Mesendoderm (in vitro differentiated cells): Measurements from ENCODE around the gene NT5DC4.

ENCODE experiments used
- DNase-seq: peaks from one replicate; pipeline ENCODE4 v3.0.0; 2013
- H2AK5ac ChIP-seq: 2 replicates; pipeline ENCODE4 v1.6.1; 2013; ENCODE audit warnings: low read length, inconsistent platforms
- H2BK120ac ChIP-seq: 2 replicates; pipeline ENCODE4 v1.6.1; 2013; ENCODE audit warnings: low read depth, mild to moderate bottlenecking, low read length, moderate library complexity, mixed read lengths
- H2BK15ac ChIP-seq: replicated peaks from 2 replicates; pipeline ENCODE4 v1.6.1; 2013; ENCODE audit warnings: low read depth, mild to moderate bottlenecking, moderate library complexity
- H2BK5ac ChIP-seq: 2 replicates; pipeline ENCODE4 v1.6.1; 2013; ENCODE audit warnings: low read length, inconsistent platforms
- H3K18ac ChIP-seq: 2 replicates; pipeline ENCODE4 v1.6.1; 2013; ENCODE audit warnings: mild to moderate bottlenecking, low read length, mixed read lengths
- H3K23ac ChIP-seq: one replicate; pipeline ENCODE4 v1.6.1; 2013; ENCODE audit warnings: low read length
- H3K27ac ChIP-seq: 2 replicates; pipeline ENCODE4 v1.5.1; 2013; ENCODE audit warnings: low read depth, mild to moderate bottlenecking, inconsistent platforms, low read length, moderate library complexity
- H3K27me3 ChIP-seq: 2 replicates; pipeline ENCODE4 v1.6.1; 2013; ENCODE audit warnings: low read length, control low read depth, mild to moderate bottlenecking, inconsistent platforms; ENCODE audit not compliant: insufficient read depth, poor library complexity
- H3K36me3 ChIP-seq: 2 replicates; pipeline ENCODE4 v1.6.1; 2013; ENCODE audit warnings: low read length, inconsistent platforms; ENCODE audit not compliant: control insufficient read depth, insufficient read depth
- H3K4ac ChIP-seq: one replicate; pipeline ENCODE4 v1.6.1; 2013; ENCODE audit warnings: low read depth, mild to moderate bottlenecking, low read length, moderate library complexity
- H3K4me1 ChIP-seq: 2 replicates; pipeline ENCODE4 v1.6.1; 2013; ENCODE audit warnings: low read depth, low read length, inconsistent platforms; ENCODE audit not compliant: control insufficient read depth
- H3K4me2 ChIP-seq: 2 replicates; pipeline ENCODE4 v1.6.1; 2013; ENCODE audit warnings: low read length
- H3K4me3 ChIP-seq: 2 replicates; pipeline ENCODE4 v1.5.1; 2013; ENCODE audit warnings: mild to moderate bottlenecking, low read length
- H3K56ac ChIP-seq: one replicate; pipeline ENCODE4 v1.6.1; 2013; ENCODE audit warnings: low read length
- H3K79me1 ChIP-seq: 2 replicates; pipeline ENCODE4 v1.6.1; 2013; ENCODE audit warnings: low read length, inconsistent platforms
- H3K79me2 ChIP-seq: 2 replicates; pipeline ENCODE4 v1.6.1; 2013; ENCODE audit warnings: mild to moderate bottlenecking, low read length; ENCODE audit not compliant: control insufficient read depth, insufficient read depth
- H3K9ac ChIP-seq: 2 replicates; pipeline ENCODE4 v1.6.1; 2013; ENCODE audit warnings: low read length, inconsistent platforms
- H4K5ac ChIP-seq: one replicate; pipeline ENCODE4 v1.6.1; 2013; ENCODE audit warnings: low read length
- H4K8ac ChIP-seq: one replicate; pipeline ENCODE4 v1.6.1; 2013; ENCODE audit warnings: low read depth, mild to moderate bottlenecking, control low read depth, low read length, moderate library complexity
- WGBS: extraction: QIAGEN DNeasy Blood & Tissue Kit; methylation state at CpG from one replicate; pipeline ENCODE4 v1.1.7; 2013; ENCODE audit warnings: low lambda C conversion rate, missing lambda C conversion rate; ENCODE audit not compliant: insufficient coverage; ENCODE audit errors: extremely low coverage; 5-methylcytosine and 5-hydroxymethylcytosine counted together

NT5DC4 gene

DNA sequence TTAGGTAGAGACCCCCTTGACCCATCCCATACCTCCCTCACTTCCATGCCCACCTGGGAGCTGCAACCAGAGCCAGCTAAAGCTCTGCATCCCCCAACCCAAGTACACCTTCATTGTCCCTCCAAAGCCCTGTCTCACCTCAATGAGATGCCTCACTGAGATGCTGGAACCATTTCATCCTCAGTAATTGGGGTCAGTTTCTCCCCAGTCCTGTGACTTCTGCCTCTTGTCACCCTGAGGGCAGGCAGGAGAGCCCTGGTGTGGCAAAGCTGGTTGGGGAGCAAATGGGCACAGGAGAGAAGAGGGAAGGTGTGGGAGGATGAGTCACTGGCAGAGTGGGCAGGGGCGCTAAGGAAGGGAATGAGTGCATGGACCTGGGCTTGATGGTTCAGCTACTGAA lies 27.9 kb upstream of the NT5DC4 start:
- Histone ChIP-seq H3K56ac (peak overlapping the region; percentile 62), H3K27me3 (no peaks in the 10 kb centered on the region), H4K8ac (no peak overlapping the region), H2BK120ac (no peak overlapping the region), H2AK5ac (no peak overlapping the region), H3K4ac (no peak overlapping the region), H3K79me1 (no peaks in the 10 kb centered on the region), H3K79me2 (no peaks in the 10 kb centered on the region), H3K18ac (no peak overlapping the region), H3K4me1 (no peaks in the 10 kb centered on the region), H3K23ac (no peak overlapping the region), H2BK5ac (no peak overlapping the region), H4K5ac (no peak overlapping the region), H3K4me3 (no peak overlapping the region), H2BK15ac (no peak overlapping the region), H3K4me2 (no peak overlapping the region), H3K27ac (no peak overlapping the region), H3K9ac (no peak overlapping the region), H3K36me3 (no peaks in the 10 kb centered on the region)
- no peak for DNase-seq
- WGBS: no CpG with 5 or more reads among the region's 1 CpG

DNA sequence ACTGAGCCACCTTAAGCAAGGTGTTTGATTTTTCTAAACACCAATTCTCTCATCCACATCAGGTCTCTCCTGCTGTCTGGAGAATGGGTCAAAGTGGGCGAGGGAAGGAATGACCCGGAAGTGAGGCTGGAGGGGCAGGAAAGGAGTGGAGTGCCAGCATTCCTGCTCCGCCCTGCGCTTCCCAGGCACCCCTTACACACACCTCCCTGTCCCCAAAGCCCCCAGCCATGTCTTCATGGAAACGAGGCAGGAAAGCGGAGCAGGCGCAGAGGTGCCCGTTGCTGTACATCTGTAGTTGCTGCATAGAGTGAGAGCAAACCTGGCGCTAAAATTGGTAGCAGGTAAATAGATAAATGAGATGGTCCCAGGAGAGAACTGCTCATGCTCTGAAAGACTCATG lies 27.2 kb upstream of the NT5DC4 start:
- H2BK5ac ChIP-seq: no peak overlapping the region

DNA sequence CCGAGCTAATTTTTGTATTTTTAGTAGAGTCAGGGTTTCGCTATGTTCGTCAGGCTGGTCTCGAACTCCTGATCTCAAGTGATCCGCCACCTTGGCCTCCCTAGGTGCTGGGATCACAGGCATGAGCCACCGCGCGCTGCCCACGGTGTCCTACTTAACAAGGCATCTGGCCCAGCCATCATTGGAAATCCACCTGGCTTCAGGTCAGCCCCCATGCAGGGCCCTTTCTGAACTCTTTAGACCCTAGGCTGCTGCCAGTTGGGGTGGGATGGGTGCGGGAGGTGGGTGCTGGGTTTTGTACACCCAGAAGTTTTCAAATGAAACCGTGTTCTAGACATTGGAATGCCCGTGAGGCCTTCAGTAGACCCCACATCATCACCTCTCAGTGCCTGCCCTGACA lies 26.6 kb upstream of the NT5DC4 start:
- Histone ChIP-seq H3K4ac (no peak overlapping the region), H2BK5ac (no peak overlapping the region), H3K9ac (no peak overlapping the region), H3K23ac (no peak overlapping the region), H3K36me3 (no peaks in the 10 kb centered on the region), H3K27ac (no peak overlapping the region), H3K27me3 (no peaks in the 10 kb centered on the region), H3K79me2 (no peaks in the 10 kb centered on the region), H3K79me1 (no peaks in the 10 kb centered on the region), H3K18ac (no peak overlapping the region), H3K56ac (no peak overlapping the region), H3K4me1 (no peaks in the 10 kb centered on the region), H3K4me2 (no peak overlapping the region), H3K4me3 (no peak overlapping the region), H4K5ac (no peak overlapping the region), H4K8ac (no peak overlapping the region), H2AK5ac (no peak overlapping the region), H2BK15ac (no peak overlapping the region), H2BK120ac (no peak overlapping the region)
- WGBS: no CpG with 5 or more reads among the region's 12 CpGs
- no peak for DNase-seq

More for the DNA sequence above, 27.2 kb upstream of the NT5DC4 start:
- no peak overlapping the region for H2AK5ac ChIP-seq
- no peaks in the 10 kb centered on the region for H3K79me1 ChIP-seq
- H3K23ac ChIP-seq: no peak overlapping the region
- H4K8ac ChIP-seq: no peak overlapping the region
- H3K4ac ChIP-seq: no peak overlapping the region
- H3K56ac ChIP-seq: no peak overlapping the region
- DNase-seq: no peak
- H3K27me3 ChIP-seq: no peaks in the 10 kb centered on the region
- no peaks in the 10 kb centered on the region for H3K4me1 ChIP-seq
- no peak overlapping the region for H2BK15ac ChIP-seq
- no peak overlapping the region for H3K9ac ChIP-seq
- WGBS: no CpG with 5 or more reads among the region's 9 CpGs
- no peak overlapping the region for H3K18ac ChIP-seq
- H3K27ac ChIP-seq: no peak overlapping the region
- no peaks in the 10 kb centered on the region for H3K36me3 ChIP-seq
- H3K4me3 ChIP-seq: no peak overlapping the region
- no peaks in the 10 kb centered on the region for H3K79me2 ChIP-seq
- no peak overlapping the region for H2BK120ac ChIP-seq
- no peak overlapping the region for H3K4me2 ChIP-seq
- no peak overlapping the region for H4K5ac ChIP-seq

DNA sequence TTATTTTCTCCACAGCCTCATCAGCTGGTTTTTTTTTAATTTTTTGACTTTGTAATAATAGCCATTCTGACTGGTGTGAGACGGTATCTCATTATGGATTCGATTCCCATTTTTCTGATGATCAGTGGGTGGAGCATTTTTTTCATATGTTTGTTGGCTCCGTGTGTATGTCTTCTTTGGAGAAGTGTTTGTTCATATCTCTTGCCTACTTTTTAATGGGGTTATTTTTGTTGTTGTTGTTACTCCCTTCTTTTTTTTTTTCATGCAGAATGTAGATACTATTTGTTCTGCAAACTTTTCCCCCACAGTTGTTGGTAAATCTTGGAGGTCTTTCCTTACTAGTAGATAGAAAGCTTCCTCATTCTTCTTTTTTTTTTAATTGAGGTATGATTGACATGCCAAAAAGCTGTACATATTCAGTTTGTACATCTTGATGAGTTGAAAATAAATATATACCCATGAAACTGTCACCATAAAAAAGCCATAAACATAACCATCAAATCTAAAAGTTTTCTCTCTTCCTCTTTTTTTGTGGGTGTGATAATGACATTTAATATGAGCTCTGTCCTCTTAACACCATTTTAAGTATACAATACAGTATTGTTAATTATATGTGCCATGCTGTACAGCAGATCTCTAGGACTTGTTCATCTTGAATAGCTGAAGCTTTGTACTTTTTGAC lies 21.8 kb upstream of the NT5DC4 start:
- Histone ChIP-seq H3K27ac (no peak overlapping the region), H3K9ac (no peak overlapping the region), H3K4ac (no peak overlapping the region), H3K23ac (no peak overlapping the region), H2AK5ac (no peak overlapping the region), H3K4me2 (no peak overlapping the region), H2BK120ac (no peak overlapping the region), H3K27me3 (no peaks in the 10 kb centered on the region), H3K56ac (no peak overlapping the region), H3K18ac (no peak overlapping the region), H3K36me3 (no peaks in the 10 kb centered on the region), H3K4me3 (no peak overlapping the region), H4K5ac (no peak overlapping the region), H3K79me2 (no peaks in the 10 kb centered on the region), H2BK5ac (no peak overlapping the region), H2BK15ac (no peak overlapping the region), H4K8ac (no peak overlapping the region), H3K79me1 (no peaks in the 10 kb centered on the region), H3K4me1 (no peaks in the 10 kb centered on the region)
- WGBS: no CpG with 5 or more reads among the region's 3 CpGs
- no peak for DNase-seq

DNA sequence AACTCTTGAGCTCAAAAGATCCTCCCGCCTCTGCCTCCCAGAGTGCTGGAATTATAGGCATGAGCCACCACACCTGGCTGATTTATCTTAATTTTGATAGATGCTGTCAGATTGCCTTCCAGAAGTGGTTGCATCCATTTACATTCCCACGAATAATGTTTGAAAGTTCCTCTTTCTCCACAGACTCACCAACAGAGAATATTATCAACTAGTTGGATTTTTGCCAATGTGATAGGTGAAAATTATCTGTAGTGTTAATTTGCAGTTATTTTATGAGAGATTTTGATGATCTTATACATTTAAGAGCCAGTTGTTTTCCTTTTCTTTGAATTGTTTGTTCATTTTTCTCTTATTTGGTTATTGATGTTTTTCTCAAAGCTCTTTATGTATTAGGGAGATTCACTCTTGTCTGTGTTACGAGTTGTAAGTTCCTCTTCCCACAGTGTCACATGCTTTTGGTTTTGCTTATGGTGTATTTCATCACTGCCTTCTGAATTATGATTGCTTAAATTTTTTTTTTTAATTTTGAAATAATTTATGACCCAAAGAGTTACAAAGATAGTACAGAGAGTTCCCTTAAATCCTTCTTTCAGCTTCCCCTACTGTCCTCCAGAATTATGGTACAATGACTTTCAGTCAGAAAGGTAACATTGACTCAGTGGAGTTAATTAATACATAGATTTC lies 20.7 kb upstream of the NT5DC4 start:
- H3K4me3 ChIP-seq: no peak overlapping the region
- no peak overlapping the region for H3K27ac ChIP-seq
- no peak overlapping the region for H4K8ac ChIP-seq
- no peak overlapping the region for H2AK5ac ChIP-seq
- no peak overlapping the region for H3K23ac ChIP-seq
- no peaks in the 10 kb centered on the region for H3K4me1 ChIP-seq
- H3K4ac ChIP-seq: no peak overlapping the region
- H3K56ac ChIP-seq: no peak overlapping the region
- no peak for DNase-seq
- H4K5ac ChIP-seq: no peak overlapping the region
- no peak overlapping the region for H3K18ac ChIP-seq
- H2BK120ac ChIP-seq: no peak overlapping the region
- H3K9ac ChIP-seq: no peak overlapping the region
- no peak overlapping the region for H2BK15ac ChIP-seq
- H3K79me1 ChIP-seq: no peaks in the 10 kb centered on the region
- H3K27me3 ChIP-seq: no peaks in the 10 kb centered on the region
- no peaks in the 10 kb centered on the region for H3K79me2 ChIP-seq
- H3K36me3 ChIP-seq: no peaks in the 10 kb centered on the region
- H2BK5ac ChIP-seq: no peak overlapping the region
- no peak overlapping the region for H3K4me2 ChIP-seq
- no CpG with 5 or more reads among the region's 3 CpGs for WGBS

DNA sequence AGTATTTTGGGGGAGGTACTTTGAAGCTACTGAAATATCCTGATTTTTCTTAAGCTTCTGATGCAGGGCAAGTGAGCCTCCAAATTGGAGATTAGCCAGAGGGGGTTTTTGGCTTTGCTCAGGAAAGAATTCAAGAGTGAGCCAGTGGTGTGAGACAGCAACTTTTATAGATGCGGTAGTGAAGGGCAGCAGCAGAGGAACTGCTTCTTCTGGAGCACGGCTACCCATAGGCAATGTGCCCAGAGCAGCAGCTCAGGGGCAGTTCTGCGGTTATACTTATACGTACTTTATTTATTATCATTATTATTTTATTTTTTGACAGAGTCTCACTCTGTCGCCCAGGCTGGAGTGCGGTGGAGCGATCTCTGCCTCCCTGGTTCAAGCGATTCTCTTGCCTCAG lies 19.8 kb upstream of the NT5DC4 start:
- DNase-seq: no peak
- H3K36me3 ChIP-seq: no peaks in the 10 kb centered on the region
- H2AK5ac ChIP-seq: no peak overlapping the region
- no peak overlapping the region for H2BK15ac ChIP-seq
- no peak overlapping the region for H4K5ac ChIP-seq
- H2BK5ac ChIP-seq: no peak overlapping the region
- no peak overlapping the region for H3K9ac ChIP-seq
- no peaks in the 10 kb centered on the region for H3K79me1 ChIP-seq
- no peaks in the 10 kb centered on the region for H3K4me1 ChIP-seq
- no peak overlapping the region for H3K4me2 ChIP-seq
- H3K18ac ChIP-seq: no peak overlapping the region
- no CpG with 5 or more reads among the region's 8 CpGs for WGBS
- H3K27me3 ChIP-seq: no peaks in the 10 kb centered on the region
- H3K79me2 ChIP-seq: no peaks in the 10 kb centered on the region
- H3K56ac ChIP-seq: no peak overlapping the region
- no peak overlapping the region for H3K4ac ChIP-seq
- no peak overlapping the region for H2BK120ac ChIP-seq
- H3K23ac ChIP-seq: no peak overlapping the region
- no peak overlapping the region for H3K4me3 ChIP-seq
- H3K27ac ChIP-seq: no peak overlapping the region
- no peak overlapping the region for H4K8ac ChIP-seq
